Measurements from ENCODE around the gene RSPRY1.

GRCh38 chr16:57233944-57234706 lies 48.0 kb downstream of the RSPRY1 start:
- TF ChIP-seq CTCF (IDR thresholded peaks at IDR 0.05 in 2 of 3, conservative IDR thresholded peaks at IDR 0.05 in 1 of 3; ENCODE audit: borderline replicate concordance in 1 of 3, insufficient read depth in 1 of 3, low read depth in 2 of 3, low read length in 2 of 3) (no peak), POLR2A (IDR thresholded peaks at IDR 0.05; ENCODE audit: borderline replicate concordance, extremely low read depth, insufficient read depth, insufficient read length) (no peak), EZH2phosphoT487 (IDR thresholded peaks at IDR 0.05; ENCODE audit: borderline replicate concordance) (no peak), EZH2 (IDR thresholded peaks at IDR 0.05) (no peak), TCF7L2 (IDR thresholded peaks at IDR 0.05; ENCODE audit: borderline replicate concordance, extremely low read depth, insufficient read depth, insufficient read length) (no peak), YY1 (IDR thresholded peaks at IDR 0.05; ENCODE audit: extremely low read depth, insufficient replicate concordance, low read depth, low read length) (no peak), POLR2AphosphoS5 (IDR thresholded peaks at IDR 0.05; ENCODE audit: low read depth, low read length) (no peak)

Data from HCT116 (cell line).